ENCODE measurements around the gene ADAMTS20.
A peak's percentile ranks its signal among the peaks of the same experiment; 100 is the strongest.

The ADAMTS20 gene

GRCh38 chr12:43378448-43378847 lies 173.6 kb downstream of the ADAMTS20 start:
- H3K4ac ChIP-seq (ENCODE audit: low read depth, low read length): no peak overlapping the region
- no peaks in the 10 kb centered on the region for H3K4me1 ChIP-seq (ENCODE audit: control insufficient read depth in 1 of 2, insufficient read depth in 2 of 2, low read length in 2 of 2)
- H3K27ac ChIP-seq (ENCODE audit: low read depth, low read length): no peak overlapping the region
- H3K79me2 ChIP-seq (ENCODE audit: control insufficient read depth, insufficient read depth, low read length, poor library complexity): no peaks in the 10 kb centered on the region
- H2AFZ ChIP-seq (ENCODE audit: insufficient read depth, low read length, poor library complexity): no peak overlapping the region
- no peak overlapping the region for H3K18ac ChIP-seq (ENCODE audit: low read length)
- H3K14ac ChIP-seq (ENCODE audit: low read length): no peak overlapping the region
- H4K12ac ChIP-seq (ENCODE audit: low read depth, low read length): no peak overlapping the region
- H2BK120ac ChIP-seq (ENCODE audit: insufficient read depth, low read length, poor library complexity): no peak overlapping the region
- H4K91ac ChIP-seq (ENCODE audit: low read depth, low read length): no peak overlapping the region
- no peak overlapping the region for H3K9ac ChIP-seq (ENCODE audit: low read length)
- H2AK5ac ChIP-seq (ENCODE audit: low read length): no peak overlapping the region
- H3K27me3 ChIP-seq (ENCODE audit: insufficient read depth, low read length): no peaks in the 10 kb centered on the region
- no peak overlapping the region for H3K4me3 ChIP-seq (ENCODE audit: low read depth, low read length)
- H2BK12ac ChIP-seq (ENCODE audit: low read length): no peak overlapping the region
- H2BK5ac ChIP-seq (ENCODE audit: low read depth, low read length, poor library complexity): no peak overlapping the region
- H3K9me3 ChIP-seq (ENCODE audit: insufficient read depth, low read depth, low read length): no peaks in the 10 kb centered on the region
- H3K79me1 ChIP-seq (ENCODE audit: low read length): no peaks in the 10 kb centered on the region
- H4K8ac ChIP-seq (ENCODE audit: low read depth, low read length): no peak overlapping the region
- DNase-seq: no peak
- H3K36me3 ChIP-seq (ENCODE audit: control insufficient read depth in 1 of 2, insufficient read depth in 2 of 2, low read length in 2 of 2): no peaks in the 10 kb centered on the region
- H3K23ac ChIP-seq (ENCODE audit: low read length): no peak overlapping the region
- no peak overlapping the region for H3K4me2 ChIP-seq (ENCODE audit: low read length)

GRCh38 chr12:43370263-43370662 lies 181.7 kb downstream of the ADAMTS20 start:
- H2BK120ac ChIP-seq (ENCODE audit: insufficient read depth, low read length, poor library complexity): no peak overlapping the region
- no peaks in the 10 kb centered on the region for H3K9me3 ChIP-seq (ENCODE audit: insufficient read depth, low read depth, low read length)
- H3K14ac ChIP-seq (ENCODE audit: low read length): no peak overlapping the region
- no peak overlapping the region for H2BK12ac ChIP-seq (ENCODE audit: low read length)
- H2AK5ac ChIP-seq (ENCODE audit: low read length): no peak overlapping the region
- no peak overlapping the region for H3K18ac ChIP-seq (ENCODE audit: low read length)
- H2AFZ ChIP-seq (ENCODE audit: insufficient read depth, low read length, poor library complexity): no peak overlapping the region
- no peak overlapping the region for H4K91ac ChIP-seq (ENCODE audit: low read depth, low read length)
- no peak overlapping the region for H3K23ac ChIP-seq (ENCODE audit: low read length)
- H3K4me1 ChIP-seq (ENCODE audit: control insufficient read depth in 1 of 2, insufficient read depth in 2 of 2, low read length in 2 of 2): no peaks in the 10 kb centered on the region
- H2BK5ac ChIP-seq (ENCODE audit: low read depth, low read length, poor library complexity): no peak overlapping the region
- no CpG with 5 or more reads among the region's 1 CpG for WGBS (ENCODE audit: extremely low coverage, insufficient coverage, insufficient read length)
- peak; percentile 27 to 69 for DNase-seq
- H4K8ac ChIP-seq (ENCODE audit: low read depth, low read length): no peak overlapping the region
- H3K27ac ChIP-seq (ENCODE audit: low read depth, low read length): no peak overlapping the region
- H3K79me2 ChIP-seq (ENCODE audit: control insufficient read depth, insufficient read depth, low read length, poor library complexity): no peaks in the 10 kb centered on the region
- H3K9ac ChIP-seq (ENCODE audit: low read length): no peak overlapping the region
- no peaks in the 10 kb centered on the region for H3K27me3 ChIP-seq (ENCODE audit: insufficient read depth, low read length)
- H4K12ac ChIP-seq (ENCODE audit: low read depth, low read length): no peak overlapping the region
- no peaks in the 10 kb centered on the region for H3K36me3 ChIP-seq (ENCODE audit: control insufficient read depth in 1 of 2, insufficient read depth in 2 of 2, low read length in 2 of 2)
- no peak overlapping the region for H3K4me2 ChIP-seq (ENCODE audit: low read length)
- H3K4ac ChIP-seq (ENCODE audit: low read depth, low read length): no peak overlapping the region
- H3K79me1 ChIP-seq (ENCODE audit: low read length): no peaks in the 10 kb centered on the region
- H3K4me3 ChIP-seq (ENCODE audit: low read depth, low read length): no peak overlapping the region

DNA sequence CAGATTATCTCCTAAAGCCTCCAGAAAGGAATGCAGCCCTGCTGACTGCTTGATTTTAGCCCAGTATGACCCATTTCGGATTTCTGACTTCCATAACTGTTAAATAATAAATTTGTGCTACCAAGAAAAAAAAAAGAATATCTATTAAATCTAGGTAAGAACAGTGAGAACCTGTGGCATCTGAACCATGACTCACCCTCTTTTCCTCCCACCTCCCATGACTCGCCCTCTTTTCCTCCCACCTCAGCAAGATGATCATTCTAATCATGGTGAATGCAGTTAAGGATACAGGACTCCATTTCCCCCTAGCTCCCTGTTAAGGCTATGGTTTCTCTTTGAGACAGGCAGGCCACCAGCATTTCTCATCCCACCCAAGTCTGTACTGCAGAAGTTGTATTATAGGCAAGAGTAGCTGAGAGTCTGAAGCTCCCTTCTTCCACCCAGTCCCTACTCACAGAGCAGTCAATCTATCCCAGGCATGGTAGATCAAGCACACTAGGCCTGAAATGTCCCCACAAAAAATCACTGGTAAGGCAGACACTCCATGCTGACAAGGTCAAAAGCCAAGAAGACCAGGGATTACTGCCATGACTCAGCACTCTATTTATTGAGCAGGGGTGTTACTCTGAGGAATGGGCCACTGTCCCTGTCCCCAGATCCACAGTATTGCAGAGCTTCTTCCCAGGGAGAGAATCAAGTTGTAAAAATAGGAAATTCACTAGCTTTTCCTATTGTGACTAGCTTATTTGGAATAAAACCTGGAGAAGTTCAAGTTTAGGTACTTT lies 188.9 kb downstream of the ADAMTS20 start:
- H2AK5ac ChIP-seq (ENCODE audit: low read length): no peak overlapping the region

DNA sequence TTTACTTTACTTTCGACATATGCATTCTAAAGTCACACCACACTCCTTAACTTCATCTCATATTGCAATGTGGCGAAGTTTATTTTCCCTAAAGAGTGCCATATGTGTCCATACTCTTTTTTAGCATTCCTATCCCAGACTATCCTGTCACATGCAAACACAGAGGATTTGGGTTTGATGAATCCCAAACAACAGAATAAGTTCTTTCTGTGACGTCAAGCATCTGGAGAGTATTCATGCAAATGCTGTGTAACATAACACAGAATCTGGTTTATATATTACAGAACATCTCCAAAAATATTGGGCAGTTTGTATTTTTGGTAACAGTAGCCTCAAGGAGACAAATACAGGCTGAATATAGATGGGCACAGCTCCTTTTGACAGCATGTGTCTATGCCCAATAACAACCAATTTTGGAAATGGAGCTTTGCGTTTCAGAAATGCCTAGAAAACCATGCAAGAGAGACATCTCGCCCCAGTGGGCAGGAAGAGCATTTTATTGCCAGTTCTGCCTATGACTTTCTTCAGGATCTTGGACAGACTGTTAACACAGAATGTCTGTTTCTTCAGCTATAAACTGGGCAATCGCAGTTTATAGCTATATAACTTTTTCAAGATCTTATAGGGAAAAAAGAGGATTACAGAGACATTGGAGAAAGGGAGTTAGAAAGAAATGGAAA lies 190.8 kb downstream of the ADAMTS20 start:
- H3K18ac ChIP-seq (ENCODE audit: low read length): no peak overlapping the region
- H2BK5ac ChIP-seq (ENCODE audit: low read depth, low read length, poor library complexity): no peak overlapping the region
- no peak overlapping the region for H2AFZ ChIP-seq (ENCODE audit: insufficient read depth, low read length, poor library complexity)
- H2AK5ac ChIP-seq (ENCODE audit: low read length): no peak overlapping the region
- no peaks in the 10 kb centered on the region for H3K9me3 ChIP-seq (ENCODE audit: insufficient read depth, low read depth, low read length)
- no peak overlapping the region for H2BK120ac ChIP-seq (ENCODE audit: insufficient read depth, low read length, poor library complexity)
- H2BK12ac ChIP-seq (ENCODE audit: low read length): no peak overlapping the region
- H3K27ac ChIP-seq (ENCODE audit: low read depth, low read length): no peak overlapping the region
- H3K4ac ChIP-seq (ENCODE audit: low read depth, low read length): no peak overlapping the region
- no peak overlapping the region for H3K4me2 ChIP-seq (ENCODE audit: low read length)
- H3K27me3 ChIP-seq (ENCODE audit: insufficient read depth, low read length): no peaks in the 10 kb centered on the region
- no peaks in the 10 kb centered on the region for H3K79me1 ChIP-seq (ENCODE audit: low read length)
- peaks cover 0 to 4% of the 10 kb centered on the region in 2 experiments for H3K4me1 ChIP-seq (ENCODE audit: control insufficient read depth in 1 of 2, insufficient read depth in 2 of 2, low read length in 2 of 2)
- no peak overlapping the region for H3K9ac ChIP-seq (ENCODE audit: low read length)
- no peak overlapping the region for H3K14ac ChIP-seq (ENCODE audit: low read length)
- H3K36me3 ChIP-seq (ENCODE audit: control insufficient read depth in 1 of 2, insufficient read depth in 2 of 2, low read length in 2 of 2): no peaks in the 10 kb centered on the region
- H3K79me2 ChIP-seq (ENCODE audit: control insufficient read depth, insufficient read depth, low read length, poor library complexity): no peaks in the 10 kb centered on the region
- WGBS (ENCODE audit: extremely low coverage, insufficient coverage, insufficient read length): no CpG with 5 or more reads among the region's 6 CpGs
- no peak overlapping the region for H4K91ac ChIP-seq (ENCODE audit: low read depth, low read length)
- no peak overlapping the region for H4K8ac ChIP-seq (ENCODE audit: low read depth, low read length)
- DNase-seq: no peak
- H4K12ac ChIP-seq (ENCODE audit: low read depth, low read length): no peak overlapping the region
- H3K4me3 ChIP-seq (ENCODE audit: low read depth, low read length): no peak overlapping the region
- no peak overlapping the region for H3K23ac ChIP-seq (ENCODE audit: low read length)

More for the DNA sequence above, 188.9 kb downstream of the ADAMTS20 start:
- H4K12ac ChIP-seq (ENCODE audit: low read depth, low read length): no peak overlapping the region
- no peak overlapping the region for H4K91ac ChIP-seq (ENCODE audit: low read depth, low read length)
- no peak overlapping the region for H2AFZ ChIP-seq (ENCODE audit: insufficient read depth, low read length, poor library complexity)
- no peak overlapping the region for H2BK120ac ChIP-seq (ENCODE audit: insufficient read depth, low read length, poor library complexity)
- no peak overlapping the region for H3K27ac ChIP-seq (ENCODE audit: low read depth, low read length)
- H3K4me3 ChIP-seq (ENCODE audit: low read depth, low read length): no peak overlapping the region
- no peaks in the 10 kb centered on the region for H3K79me2 ChIP-seq (ENCODE audit: control insufficient read depth, insufficient read depth, low read length, poor library complexity)
- no peak overlapping the region for H3K4ac ChIP-seq (ENCODE audit: low read depth, low read length)
- no peak for DNase-seq
- no CpG with 5 or more reads among the region's 2 CpGs for WGBS (ENCODE audit: extremely low coverage, insufficient coverage, insufficient read length)
- H3K14ac ChIP-seq (ENCODE audit: low read length): no peak overlapping the region
- no peak overlapping the region for H2BK12ac ChIP-seq (ENCODE audit: low read length)
- H4K8ac ChIP-seq (ENCODE audit: low read depth, low read length): peak overlapping the region; percentile 23
- H3K36me3 ChIP-seq (ENCODE audit: control insufficient read depth in 1 of 2, insufficient read depth in 2 of 2, low read length in 2 of 2): no peaks in the 10 kb centered on the region
- H3K79me1 ChIP-seq (ENCODE audit: low read length): no peaks in the 10 kb centered on the region
- no peak overlapping the region for H3K23ac ChIP-seq (ENCODE audit: low read length)
- no peaks in the 10 kb centered on the region for H3K9me3 ChIP-seq (ENCODE audit: insufficient read depth, low read depth, low read length)
- H3K9ac ChIP-seq (ENCODE audit: low read length): no peak overlapping the region
- no peaks in the 10 kb centered on the region for H3K27me3 ChIP-seq (ENCODE audit: insufficient read depth, low read length)
- H2BK5ac ChIP-seq (ENCODE audit: low read depth, low read length, poor library complexity): no peak overlapping the region
- no peak overlapping the region for H3K18ac ChIP-seq (ENCODE audit: low read length)
- H3K4me1 ChIP-seq (ENCODE audit: control insufficient read depth in 1 of 2, insufficient read depth in 2 of 2, low read length in 2 of 2): peaks cover 0 to 4% of the 10 kb centered on the region in 2 experiments
- no peak overlapping the region for H3K4me2 ChIP-seq (ENCODE audit: low read length)

Measured in trophoblast cell (in vitro differentiated cells and primary cell).